HG03558 (cell line): Measurements from ENCODE around the gene BBOX1.
"Not testable (repeated sequence)": the region's sequence is repeated elsewhere in the genome, so short reads cannot be mapped to it uniquely, and the experiment has no call there.

Source experiments
- ATAC-seq: cut with Tn5 transposase; IDR thresholded peaks from one replicate; pipeline ENCODE4 v1.9.1; 2021; ENCODE audit warnings: moderate number of reproducible peaks; ENCODE audit not compliant: unreplicated experiment; ENCODE audit errors: extremely low read depth

The BBOX1 gene

GRCh38 chr11:27120211-27120610, 79.6 kb downstream of the BBOX1 start:
- no peak for ATAC-seq

DNA sequence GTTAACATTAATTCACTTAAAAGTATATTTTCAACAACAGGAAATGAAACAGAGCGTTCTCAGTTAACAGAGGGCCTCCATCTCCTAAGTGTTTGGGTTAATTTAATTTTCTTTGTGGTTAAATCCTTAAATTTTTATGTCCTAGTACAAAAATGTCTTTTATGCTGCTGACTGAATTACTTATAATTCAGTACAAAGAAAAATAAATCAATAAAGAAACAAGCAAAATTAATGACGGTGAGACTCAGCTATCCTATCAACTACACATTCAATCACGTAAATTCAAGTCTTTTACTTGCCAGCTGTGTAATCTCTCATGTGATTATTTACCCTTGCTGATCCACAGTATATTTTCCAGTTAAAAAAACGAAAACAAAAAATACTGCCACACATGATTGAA, 81.4 kb downstream of the BBOX1 start:
- ATAC-seq: no peak

- no peak for ATAC-seq
Measured at GRCh38 chr11:27124514-27125264, 84.1 kb downstream of the BBOX1 start.

GRCh38 chr11:27129686-27130085, 89.1 kb downstream of the BBOX1 start:
- no peak for ATAC-seq

- ATAC-seq: no peak
Measured at GRCh38 chr11:27130806-27131205, 90.2 kb downstream of the BBOX1 start.

DNA sequence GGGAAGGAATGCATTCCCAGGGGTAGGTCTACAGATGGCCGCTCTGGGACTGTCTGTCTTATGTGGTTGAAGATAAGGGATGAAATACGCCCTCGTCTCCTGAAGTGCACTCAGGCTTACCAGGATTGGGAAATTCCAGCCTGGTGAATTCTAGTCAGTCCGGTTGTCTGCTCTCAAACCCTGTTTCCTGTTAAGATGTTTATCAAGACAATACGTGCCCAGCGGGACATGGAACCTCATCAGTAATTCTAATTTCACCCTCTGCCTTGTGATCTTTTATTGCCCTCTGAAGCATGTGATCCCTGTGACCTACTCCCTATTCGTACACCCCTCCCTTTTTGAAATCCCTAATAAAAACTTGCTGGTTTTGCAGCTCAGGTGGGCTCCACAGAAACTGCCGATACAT, 95.3 kb downstream of the BBOX1 start:
- not testable (repeated sequence) for ATAC-seq

DNA sequence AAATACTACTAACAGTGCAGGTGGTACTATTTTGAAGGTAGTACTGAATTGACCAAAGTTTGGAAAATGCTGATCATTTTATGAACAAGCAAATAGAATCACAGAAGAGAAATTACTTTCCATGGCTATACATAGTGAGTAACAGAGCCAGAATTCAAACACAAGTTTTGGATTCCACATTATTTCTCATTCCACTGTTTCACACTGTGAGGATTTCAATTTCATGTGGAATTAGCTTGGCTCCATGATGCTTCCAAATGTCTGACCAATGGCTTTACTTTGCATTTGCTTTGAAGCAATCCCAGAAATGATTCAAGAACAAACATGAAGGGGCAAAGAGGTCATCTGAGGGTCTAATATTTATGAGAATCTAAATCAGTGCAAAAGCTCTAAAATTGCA, 98.1 kb downstream of the BBOX1 start:
- no peak for ATAC-seq

- ATAC-seq: no peak
Measured at GRCh38 chr11:27139742-27140367, 99.2 kb downstream of the BBOX1 start.

DNA sequence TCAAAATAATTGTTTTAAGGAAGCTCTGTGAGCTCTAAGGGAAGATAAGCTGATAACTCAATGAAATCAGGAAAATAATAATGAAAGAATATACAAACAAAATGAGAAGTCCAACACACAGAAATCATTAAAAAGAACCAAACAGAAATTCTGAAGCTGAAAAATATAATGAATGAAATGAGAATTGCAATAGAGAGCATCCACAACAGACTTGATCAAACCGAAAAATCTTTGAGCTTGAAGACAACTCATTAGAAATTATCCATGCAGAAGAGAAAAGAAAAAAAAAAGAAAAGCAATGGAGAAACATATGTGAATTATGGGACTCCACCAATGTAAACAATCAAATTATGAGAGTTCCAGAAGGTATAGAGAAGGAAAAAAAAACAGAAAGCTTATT, 101.0 kb downstream of the BBOX1 start:
- ATAC-seq: no peak

DNA sequence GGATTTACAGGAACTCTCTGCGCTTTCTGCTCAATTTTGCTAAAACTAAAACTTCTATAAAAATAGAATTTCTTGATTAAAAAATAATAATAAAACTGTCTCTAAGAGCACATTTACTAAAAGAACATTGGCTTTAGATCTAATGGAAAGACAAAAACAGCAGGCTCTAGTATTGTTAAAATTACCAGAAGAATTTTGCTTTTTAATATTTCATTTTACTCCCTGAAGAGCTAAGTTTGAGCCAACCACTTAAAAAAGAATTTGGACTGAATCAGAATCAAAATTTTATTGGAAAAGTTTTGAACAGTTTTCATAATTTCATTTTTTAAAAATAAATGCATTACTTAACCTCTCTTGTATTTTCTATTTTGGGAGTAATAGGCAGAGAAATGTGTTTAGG, 107.3 kb downstream of the BBOX1 start:
- ATAC-seq: no peak

- no peak for ATAC-seq
Measured at GRCh38 chr11:27148506-27148905, 107.9 kb downstream of the BBOX1 start.

GRCh38 chr11:27150098-27150497, 109.5 kb downstream of the BBOX1 start:
- no peak for ATAC-seq

GRCh38 chr11:27153136-27153535, 112.5 kb downstream of the BBOX1 start:
- no peak for ATAC-seq

DNA sequence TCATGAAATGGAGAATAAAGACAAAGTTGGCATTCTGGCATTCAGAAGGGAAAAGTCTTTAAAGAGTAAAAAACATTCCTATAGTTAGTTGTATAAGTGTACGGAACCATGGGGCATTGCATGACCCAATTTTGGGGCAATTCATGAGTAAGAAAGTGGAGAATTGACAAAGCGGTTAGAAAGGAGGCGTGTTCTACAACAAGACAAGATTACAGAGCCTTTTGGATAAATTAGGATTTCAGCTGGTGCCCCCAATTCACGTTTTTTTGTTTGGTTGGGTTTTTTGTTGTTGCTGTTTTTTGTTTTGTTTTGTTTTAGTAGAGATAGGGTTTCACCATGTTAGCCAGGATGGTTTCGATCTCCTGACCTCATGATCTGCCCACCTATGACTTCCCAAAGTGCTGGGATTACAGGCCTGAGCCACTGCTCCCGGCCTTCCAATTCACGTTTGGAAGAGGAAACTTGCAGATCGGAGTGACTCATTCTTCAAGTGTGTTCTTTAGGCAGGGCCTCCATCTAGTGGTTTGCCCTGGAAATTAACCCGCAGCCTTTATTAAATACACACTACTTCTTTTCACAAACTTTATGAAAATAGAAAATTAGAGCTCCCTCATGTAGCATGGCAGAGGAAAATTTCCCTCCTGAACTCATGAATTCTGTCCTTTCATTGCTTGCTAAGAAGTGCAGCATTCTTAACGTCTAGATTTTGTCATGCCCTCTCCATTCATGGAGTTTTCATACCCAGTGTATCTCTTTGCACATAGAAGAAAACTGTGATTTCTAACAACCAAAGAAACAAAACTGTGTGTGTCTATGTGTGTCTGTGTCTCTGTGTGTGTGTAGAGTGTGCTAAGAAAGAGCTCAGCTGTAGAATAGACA, 118.1 kb downstream of the BBOX1 start:
- ATAC-seq: no peak

GRCh38 chr11:27159335-27159679, 118.7 kb downstream of the BBOX1 start:
- no peak for ATAC-seq

GRCh38 chr11:27161071-27161470, 120.5 kb downstream of the BBOX1 start:
- ATAC-seq: no peak

- no peak for ATAC-seq
Measured at GRCh38 chr11:27162237-27162636, 121.6 kb downstream of the BBOX1 start.

- ATAC-seq: no peak
Measured at GRCh38 chr11:27166130-27166529, 125.5 kb downstream of the BBOX1 start.

- ATAC-seq: no peak
Measured at GRCh38 chr11:27171376-27171958, 130.9 kb downstream of the BBOX1 start.

- ATAC-seq: no peak
Measured at GRCh38 chr11:27173545-27173944, 132.9 kb downstream of the BBOX1 start.

DNA sequence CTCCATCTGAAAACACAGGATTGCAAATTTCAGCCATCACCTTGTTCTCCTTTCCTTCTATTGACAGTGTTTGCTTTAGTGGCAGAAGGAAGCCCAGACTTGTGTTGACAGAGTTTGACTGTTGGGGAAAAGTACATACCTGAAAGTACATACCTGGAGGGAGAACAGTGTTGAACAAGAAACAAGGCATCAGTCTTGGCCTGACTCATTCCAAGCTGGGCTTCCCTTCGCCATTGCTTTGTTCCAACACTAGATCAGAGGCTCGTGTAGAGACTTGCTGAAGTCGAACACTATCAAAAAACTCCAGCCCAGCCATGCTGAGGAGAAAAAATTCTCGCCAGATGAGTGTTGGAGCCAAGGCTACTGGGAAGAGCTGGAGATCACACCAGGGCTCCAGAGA, 133.4 kb downstream of the BBOX1 start:
- no peak for ATAC-seq
